RWPE2 (cell line): Measurements from ENCODE around the gene SOCS6.

Experiments
- ATAC-seq: fragments of 200-7000 bp; cut with Tn5 transposase; 3 replicates; pipeline ENCODE4 v1.9.1; 2021; ENCODE audit warnings: low read depth
- DNase-seq: peaks from one replicate; pipeline ENCODE4 v3.0.0-alpha.2; 2020; ENCODE audit warnings: low spot score
- H3K27ac ChIP-seq: fragments of 450-650 bp; 2 replicates; pipeline ENCODE4 v1.5.1; 2017; ENCODE audit warnings: mild to moderate bottlenecking; ENCODE audit not compliant: poor library complexity, severe bottlenecking
- H3K27me3 ChIP-seq: fragments of 250-450 bp; sonication (Bioruptor Pico); 2 replicates; pipeline ENCODE4 v1.5.1; 2021; ENCODE audit warnings: mild to moderate bottlenecking, moderate library complexity; ENCODE audit not compliant: insufficient read depth, poor library complexity, severe bottlenecking
- H3K36me3 ChIP-seq: fragments of 250-450 bp; sonication (Bioruptor Pico); 2 replicates; pipeline ENCODE4 v1.5.1; 2020; ENCODE audit warnings: low read depth, mild to moderate bottlenecking, moderate library complexity
- H3K4me1 ChIP-seq: fragments of 250-450 bp; sonication (Bioruptor Pico); 2 replicates; pipeline ENCODE4 v1.5.1; 2021; ENCODE audit warnings: mild to moderate bottlenecking, moderate library complexity; ENCODE audit not compliant: insufficient read depth, poor library complexity, severe bottlenecking
- H3K4me3 ChIP-seq: fragments of 250-450 bp; sonication (Bioruptor Pico); 2 replicates; pipeline ENCODE4 v1.5.1; 2021; ENCODE audit warnings: mild to moderate bottlenecking, moderate library complexity; ENCODE audit not compliant: severe bottlenecking
- H3K9me3 ChIP-seq: fragments of 250-450 bp; sonication (Bioruptor Pico); 2 replicates; pipeline ENCODE4 v1.5.1; 2021; ENCODE audit warnings: mild to moderate bottlenecking, moderate library complexity; ENCODE audit not compliant: severe bottlenecking
- TF ChIP-seq, protein P1 (sequence below): fragments of 450-650 bp; IDR thresholded peaks from one replicate; pipeline ENCODE4 v1.5.1; 2017; ENCODE audit warnings: mild to moderate bottlenecking, moderate library complexity; ENCODE audit not compliant: poor library complexity, severe bottlenecking

Gene SOCS6

DNA sequence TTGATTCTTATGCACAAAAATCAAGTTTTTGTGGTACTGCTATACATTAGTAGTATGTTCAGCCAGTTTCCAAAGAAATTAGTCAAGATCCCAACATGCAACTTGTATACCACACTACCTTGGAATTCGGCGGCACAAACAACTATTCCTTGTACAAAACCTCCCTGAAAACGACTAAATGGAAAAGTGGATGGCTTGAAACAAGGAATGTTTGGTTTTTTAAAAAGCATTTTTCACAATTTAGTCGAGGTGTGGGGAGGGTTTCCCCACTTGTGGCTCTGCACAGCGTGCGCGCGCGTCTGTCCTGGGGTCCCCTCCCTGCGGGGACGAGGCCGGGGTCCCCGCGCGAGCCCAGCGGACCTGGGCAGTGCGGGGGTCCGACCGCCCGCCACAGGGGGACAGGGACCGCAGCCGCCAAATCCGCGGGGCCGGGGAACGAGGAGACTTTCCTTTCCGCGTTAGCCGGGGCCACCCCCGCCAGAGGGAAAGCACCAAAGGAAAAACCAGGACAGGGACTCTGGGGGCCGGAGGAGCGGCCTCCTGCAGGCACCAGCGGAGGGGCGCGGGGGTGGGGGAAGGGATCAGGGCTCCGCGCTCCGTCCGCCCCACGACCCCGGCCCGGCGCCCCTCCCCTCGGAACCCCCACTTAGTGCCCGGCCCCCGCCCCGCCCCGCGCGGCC lies 534 bp upstream of the SOCS6 start:
- peak overlapping the region; percentile 69 for H3K27ac ChIP-seq

DNA sequence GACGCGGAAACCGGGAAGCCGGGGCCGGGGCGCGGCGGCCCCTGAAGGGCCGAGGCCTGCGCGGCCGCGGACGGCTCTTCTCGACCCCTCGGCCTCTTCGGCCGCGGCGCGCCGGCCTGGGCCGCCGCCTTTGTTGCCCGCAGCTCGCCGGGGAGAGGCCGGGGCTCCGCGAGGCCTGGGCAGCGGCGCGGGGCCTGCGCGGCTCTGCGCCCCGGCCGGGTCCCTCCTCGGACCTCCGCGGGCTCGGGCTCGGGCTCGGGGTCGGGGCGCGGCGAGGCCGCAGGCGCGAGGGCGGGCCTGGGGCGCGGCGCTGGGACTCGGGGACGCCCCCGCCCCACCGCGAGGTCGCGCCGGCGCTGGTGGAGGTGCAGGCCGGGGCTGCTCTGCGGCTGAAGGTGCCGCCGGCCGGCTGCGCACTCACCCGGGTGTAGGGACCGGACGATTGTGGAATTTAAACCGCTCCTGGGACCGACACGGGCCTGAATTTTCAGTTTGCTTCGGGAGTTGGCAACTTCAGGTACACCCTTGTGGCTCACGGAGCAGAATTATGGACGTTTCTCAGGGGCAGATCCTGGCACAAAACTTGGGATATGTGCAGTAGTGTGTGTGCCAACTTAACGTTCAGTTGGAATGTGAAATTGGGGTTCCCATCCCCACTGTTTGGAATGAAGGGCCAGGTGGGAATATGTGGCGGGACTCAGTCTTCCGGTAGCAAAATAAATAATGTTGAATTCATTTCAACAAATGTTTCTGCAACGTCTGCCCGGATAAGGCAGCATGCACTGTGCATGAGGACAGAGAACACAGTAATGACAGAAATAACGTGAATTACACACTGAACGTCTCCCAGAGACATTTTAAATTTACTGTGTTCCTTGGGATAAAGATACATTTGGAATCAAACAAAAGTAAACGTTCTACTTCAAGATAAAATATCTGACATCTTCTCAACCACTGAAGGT lies 787 bp downstream of the SOCS6 start:
- H3K9me3 ChIP-seq: no peaks in the 10 kb centered on the region
- DNase-seq: no peak
- peak overlapping the region; percentile 69 for H3K27ac ChIP-seq
- peak; percentile 27 for ATAC-seq
- TF ChIP-seq, protein P1, sequence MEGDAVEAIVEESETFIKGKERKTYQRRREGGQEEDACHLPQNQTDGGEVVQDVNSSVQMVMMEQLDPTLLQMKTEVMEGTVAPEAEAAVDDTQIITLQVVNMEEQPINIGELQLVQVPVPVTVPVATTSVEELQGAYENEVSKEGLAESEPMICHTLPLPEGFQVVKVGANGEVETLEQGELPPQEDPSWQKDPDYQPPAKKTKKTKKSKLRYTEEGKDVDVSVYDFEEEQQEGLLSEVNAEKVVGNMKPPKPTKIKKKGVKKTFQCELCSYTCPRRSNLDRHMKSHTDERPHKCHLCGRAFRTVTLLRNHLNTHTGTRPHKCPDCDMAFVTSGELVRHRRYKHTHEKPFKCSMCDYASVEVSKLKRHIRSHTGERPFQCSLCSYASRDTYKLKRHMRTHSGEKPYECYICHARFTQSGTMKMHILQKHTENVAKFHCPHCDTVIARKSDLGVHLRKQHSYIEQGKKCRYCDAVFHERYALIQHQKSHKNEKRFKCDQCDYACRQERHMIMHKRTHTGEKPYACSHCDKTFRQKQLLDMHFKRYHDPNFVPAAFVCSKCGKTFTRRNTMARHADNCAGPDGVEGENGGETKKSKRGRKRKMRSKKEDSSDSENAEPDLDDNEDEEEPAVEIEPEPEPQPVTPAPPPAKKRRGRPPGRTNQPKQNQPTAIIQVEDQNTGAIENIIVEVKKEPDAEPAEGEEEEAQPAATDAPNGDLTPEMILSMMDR: no peak
- H3K4me1 ChIP-seq: peaks cover 22% of the 10 kb centered on the region
- H3K36me3 ChIP-seq: peaks cover 17% of the 10 kb centered on the region
- no peaks in the 10 kb centered on the region for H3K27me3 ChIP-seq
- H3K4me3 ChIP-seq: peak overlapping the region; percentile 71

More for the DNA sequence above, 534 bp upstream of the SOCS6 start:
- DNase-seq (no peak), ATAC-seq (peak; percentile 26)
- Histone ChIP-seq H3K27me3 (no peaks in the 10 kb centered on the region), H3K9me3 (no peaks in the 10 kb centered on the region), H3K36me3 (peaks cover 14% of the 10 kb centered on the region), H3K4me3 (peak overlapping the region; percentile 71), H3K4me1 (peaks cover 22% of the 10 kb centered on the region)
- TF ChIP-seq, protein P1: no peak

DNA sequence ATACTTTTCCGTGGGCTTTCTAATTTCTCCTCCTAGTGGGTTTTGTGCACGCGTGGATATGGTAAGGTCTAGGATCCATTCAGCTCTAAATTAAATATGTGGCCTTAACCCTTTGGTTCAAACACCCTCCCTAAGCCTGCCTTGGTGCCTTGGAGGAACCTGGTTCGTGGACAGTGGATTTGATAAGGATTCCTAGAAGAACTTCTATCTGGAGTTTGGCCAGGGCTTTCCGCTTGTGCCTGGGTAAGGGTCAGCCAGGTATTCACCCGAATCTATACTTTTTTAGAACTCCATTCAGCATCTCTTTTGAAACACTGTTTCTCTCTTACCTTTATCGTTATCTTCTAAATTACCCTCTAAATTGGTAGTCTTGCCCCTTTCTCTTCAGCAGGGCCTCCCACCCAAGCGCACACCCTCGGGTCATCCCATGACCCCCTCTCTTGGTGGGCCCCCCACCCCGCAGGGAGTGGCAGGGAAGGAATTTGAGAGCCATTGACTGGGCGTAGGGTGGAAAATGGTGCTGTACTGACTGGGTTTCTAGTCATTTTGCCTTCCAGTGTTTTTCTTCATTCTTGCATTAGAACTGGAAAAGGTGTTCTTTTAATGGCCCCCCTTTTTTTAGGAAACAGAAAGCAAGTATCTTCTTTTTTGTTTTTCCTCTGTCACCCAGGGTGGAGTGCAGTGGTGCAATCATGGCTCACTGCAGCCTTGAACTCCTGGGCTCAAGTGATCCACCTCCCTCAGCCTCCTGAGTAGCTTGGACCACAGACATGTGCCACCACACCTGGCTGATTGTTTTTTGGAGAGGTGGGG lies 1.8 kb downstream of the SOCS6 start:
- Histone ChIP-seq H3K4me3 (peak overlapping the region; percentile 71), H3K27ac (peak overlapping the region; percentile 69), H3K27me3 (no peaks in the 10 kb centered on the region), H3K9me3 (no peaks in the 10 kb centered on the region), H3K4me1 (peaks cover 26% of the 10 kb centered on the region), H3K36me3 (peaks cover 26% of the 10 kb centered on the region)
- ATAC-seq (no peak), DNase-seq (no peak)
- TF ChIP-seq, protein P1: no peak

DNA sequence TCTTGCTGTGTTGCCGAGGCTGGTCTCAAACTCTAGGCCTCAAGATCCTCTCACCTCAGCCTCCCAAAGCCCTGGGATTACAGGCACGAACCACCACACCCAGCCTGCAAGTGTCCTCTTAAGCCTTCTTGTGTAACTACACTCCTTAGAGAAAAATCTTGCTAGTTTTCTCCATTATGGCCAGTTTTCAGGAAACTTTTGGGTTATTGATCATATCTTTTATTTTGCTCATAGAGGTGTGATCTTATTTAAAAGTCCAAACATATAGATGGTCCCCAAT lies 2.4 kb downstream of the SOCS6 start:
- ATAC-seq: no peak
- Histone ChIP-seq H3K4me3 (peak overlapping the region; percentile 71), H3K36me3 (peaks cover 26% of the 10 kb centered on the region)

More for the DNA sequence above, 2.4 kb downstream of the SOCS6 start:
- Histone ChIP-seq H3K27me3 (no peaks in the 10 kb centered on the region), H3K4me1 (peaks cover 26% of the 10 kb centered on the region), H3K9me3 (no peaks in the 10 kb centered on the region), H3K27ac (peak overlapping the region; percentile 69)
- TF ChIP-seq, protein P1: no peak
- no peak for DNase-seq
